ENCODE data around the gene ZKSCAN2.

The ZKSCAN2 gene

DNA sequence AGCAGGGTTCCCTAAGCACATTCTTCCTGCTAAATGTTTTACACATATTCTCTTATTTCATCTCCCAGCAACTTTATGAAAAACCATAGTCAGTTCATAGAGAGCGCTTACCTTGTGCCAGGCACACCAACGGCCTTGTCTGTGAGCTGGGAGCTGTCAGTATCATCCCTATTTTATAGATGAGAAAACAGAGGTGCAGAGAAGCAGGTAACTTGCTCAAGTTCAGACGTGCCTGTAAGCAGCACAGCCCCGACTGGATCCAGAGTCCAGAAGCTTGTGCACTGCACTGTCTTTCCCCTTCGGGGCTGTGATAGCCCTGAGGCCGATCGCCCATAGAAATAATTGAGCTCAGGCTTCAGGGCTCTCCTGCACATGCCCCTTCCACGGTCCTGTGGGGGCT lies 34.7 kb downstream of the ZKSCAN2 start:
- DNase-seq: no peak

- DNase-seq: no peak
These were observed 38.4 kb downstream of the ZKSCAN2 start for GRCh38 chr16:25219070-25219737.

DNA sequence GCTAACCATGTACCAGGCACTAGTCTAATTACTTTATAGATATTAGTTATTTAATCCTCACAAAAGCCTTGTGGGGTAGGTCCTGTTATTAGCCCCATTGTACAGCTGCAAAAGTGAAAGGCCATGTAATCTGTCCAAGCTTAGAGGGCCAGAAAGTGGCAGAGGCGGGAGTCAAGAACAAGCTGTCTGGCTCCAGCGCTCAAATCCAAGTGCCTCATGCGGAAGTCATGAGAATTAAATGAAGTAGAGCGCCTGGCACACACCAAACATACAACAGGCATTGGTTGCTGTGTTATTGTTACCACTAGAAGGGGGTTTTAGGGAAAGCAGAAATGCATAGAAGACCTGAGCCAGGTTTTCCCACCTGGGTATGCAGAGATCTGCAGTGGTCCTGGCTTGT lies 39.7 kb downstream of the ZKSCAN2 start:
- no peak for DNase-seq

DNA sequence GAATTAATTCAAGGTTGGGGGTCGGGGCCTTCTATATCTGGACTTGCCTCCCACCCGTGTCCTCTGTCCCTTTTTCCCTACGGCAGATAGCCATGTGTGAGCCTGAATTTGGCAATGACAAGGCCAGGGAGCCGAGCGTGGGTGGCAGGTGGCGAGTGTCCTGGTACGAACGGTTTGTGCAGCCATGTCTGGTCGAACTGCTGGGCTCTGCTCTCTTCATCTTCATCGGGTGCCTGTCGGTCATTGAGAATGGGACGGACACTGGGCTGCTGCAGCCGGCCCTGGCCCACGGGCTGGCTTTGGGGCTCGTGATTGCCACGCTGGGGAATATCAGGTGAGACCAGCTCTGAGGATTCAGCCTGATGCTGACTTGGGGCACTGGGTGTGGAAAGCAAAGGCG lies 40.5 kb downstream of the ZKSCAN2 start:
- DNase-seq: no peak

GRCh38 chr16:25213709-25214397 lies 43.8 kb downstream of the ZKSCAN2 start:
- no peak for DNase-seq

GRCh38 chr16:25212636-25213035 lies 45.0 kb downstream of the ZKSCAN2 start:
- DNase-seq: no peak

DNA sequence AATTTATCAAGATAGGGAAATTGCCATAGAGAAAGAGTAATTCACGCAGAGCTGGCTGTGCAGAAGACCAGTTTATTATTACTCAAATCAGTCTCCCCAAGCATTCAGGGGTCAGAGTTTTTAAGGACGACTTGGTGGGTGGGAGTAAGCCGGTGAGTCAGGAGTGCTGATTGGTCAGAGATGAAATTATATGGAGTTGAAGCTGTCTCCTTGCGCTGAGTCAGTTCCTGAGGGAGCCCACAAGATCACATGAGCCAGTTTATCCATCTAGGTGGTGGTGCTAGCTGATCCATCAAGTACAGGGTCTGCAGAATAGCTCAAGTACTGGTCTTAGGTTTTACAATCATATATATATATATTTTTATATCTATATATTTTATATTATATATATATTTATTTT lies 46.9 kb downstream of the ZKSCAN2 start:
- DNase-seq: no peak

GRCh38 chr16:25199457-25199856 lies 58.2 kb downstream of the ZKSCAN2 start:
- DNase-seq: no peak

GRCh38 chr16:25198021-25198420 lies 59.6 kb downstream of the ZKSCAN2 start:
- DNase-seq: no peak

DNA sequence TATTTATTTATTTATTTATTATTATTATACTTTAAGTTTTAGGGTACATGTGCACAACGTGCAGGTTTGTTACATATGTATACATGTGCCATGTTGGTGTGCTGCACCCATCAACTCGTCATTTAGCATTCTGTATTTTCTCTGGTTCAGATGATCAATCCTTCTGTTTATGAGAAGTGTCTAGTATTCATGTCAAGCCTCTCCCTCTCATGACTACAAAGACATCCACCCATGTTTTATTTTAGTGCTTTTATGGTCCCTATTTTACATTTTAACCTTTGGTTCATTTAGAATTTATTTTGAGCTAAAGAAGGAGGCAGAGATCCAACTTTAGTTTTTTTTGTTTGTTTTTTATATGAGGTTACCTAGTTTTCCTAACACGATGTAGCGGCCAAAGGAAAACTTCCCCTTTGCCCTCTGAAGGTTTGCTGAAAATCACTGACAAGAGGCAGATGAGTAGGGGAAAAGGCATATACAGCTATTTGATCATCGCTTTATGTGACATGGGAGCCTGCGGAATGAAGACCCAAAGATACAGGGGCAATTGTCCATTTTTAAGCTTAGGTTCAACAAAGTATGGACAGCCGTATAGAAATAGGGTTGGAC lies 63.3 kb downstream of the ZKSCAN2 start:
- no peak for DNase-seq

GRCh38 chr16:25192096-25192495 lies 65.5 kb downstream of the ZKSCAN2 start:
- DNase-seq: no peak

GRCh38 chr16:25189305-25189704 lies 68.3 kb downstream of the ZKSCAN2 start:
- DNase-seq: no peak

DNA sequence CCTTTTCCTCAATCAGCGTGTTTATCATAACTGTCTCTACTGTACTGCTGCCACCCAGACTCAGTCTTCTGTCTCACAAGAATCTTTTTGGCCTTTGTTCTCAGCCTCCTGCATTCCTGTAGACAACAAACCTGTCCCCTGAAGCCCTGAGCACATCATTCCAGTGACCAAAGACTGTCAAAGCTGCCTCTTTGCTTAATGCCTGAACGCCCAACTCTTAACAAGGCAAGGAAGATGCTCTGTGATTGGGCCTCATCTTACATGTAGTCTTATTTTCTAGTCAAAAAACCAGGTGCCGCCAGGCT lies 70.2 kb downstream of the ZKSCAN2 start:
- DNase-seq: no peak

Measured in AML-193 (cell line).